Measurements from ENCODE around the gene BEAN1. TPM values are rescaled to one million over a fixed set of nuclear protein-coding genes. Genes with fewer than 3 reads are reported as not detected.
A peak's percentile ranks its signal among the peaks of the same experiment; 100 is the strongest.
"Not testable (repeated sequence)": the region's sequence is repeated elsewhere in the genome, so short reads cannot be mapped to it uniquely, and the experiment has no call there.

Gene BEAN1
- total RNA-seq, 1 donor from 2014 or later: 1.2 TPM

DNA sequence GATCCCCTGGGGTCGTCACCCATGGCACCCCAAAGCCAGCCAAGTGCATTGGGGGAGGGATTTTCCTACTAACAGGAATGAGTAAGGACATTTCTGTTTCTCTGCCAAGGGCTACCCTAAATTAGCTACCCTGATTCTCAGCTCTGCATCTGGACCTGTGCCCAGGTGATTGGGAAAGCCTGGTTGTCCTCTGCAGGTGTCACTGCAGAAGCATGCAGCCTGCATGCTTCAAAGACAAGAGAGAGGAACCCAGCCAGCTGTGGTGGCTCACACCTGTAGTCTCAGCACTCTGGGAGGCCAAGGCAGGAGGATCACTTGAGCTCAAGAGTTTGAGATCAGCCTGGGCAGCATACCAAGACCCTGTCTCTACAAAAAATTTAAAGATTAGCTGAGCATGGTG, 19.6 kb downstream of the BEAN1 start:
- FAIRE-seq: no peak
- no peak overlapping the region for H3K4me3 Mint-ChIP-seq (ENCODE audit: unreplicated experiment)
- no peak for DNase-seq (ENCODE audit: low read depth)

DNA sequence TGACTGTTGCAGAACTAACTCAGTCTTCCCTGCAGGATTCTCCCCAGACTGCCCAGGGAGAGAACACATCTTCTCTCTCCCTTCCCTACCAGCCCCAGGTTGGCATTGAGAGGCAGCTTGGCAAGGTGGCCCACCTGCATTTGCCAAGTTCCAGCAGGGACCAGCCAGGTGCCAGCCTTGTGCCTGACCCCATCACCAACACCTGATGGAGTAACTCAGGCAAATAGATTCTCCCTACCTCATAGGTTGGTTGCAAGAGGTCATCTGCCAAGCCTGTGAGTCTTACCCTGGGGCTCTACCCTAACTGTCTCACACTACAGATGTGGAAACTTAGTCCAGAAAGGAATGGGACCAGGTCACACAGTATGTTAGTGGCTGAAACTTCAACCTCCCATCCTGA, 20.4 kb downstream of the BEAN1 start:
- no peak for FAIRE-seq
- H3K4me1 Mint-ChIP-seq (ENCODE audit: low read depth, unreplicated experiment): no peaks in the 10 kb centered on the region
- DNase-seq (ENCODE audit: low read depth): no peak

More for the DNA sequence above, 19.6 kb downstream of the BEAN1 start:
- no peaks in the 10 kb centered on the region for H3K9me3 ChIP-seq (ENCODE audit: insufficient read depth, low read depth, low read length)
- no peak overlapping the region for H3K9ac ChIP-seq (ENCODE audit: low read length)
- no peaks in the 10 kb centered on the region for H3K4me1 Mint-ChIP-seq (ENCODE audit: low read depth, unreplicated experiment)
- peaks cover 21% of the 10 kb centered on the region for H3K27me3 ChIP-seq (ENCODE audit: insufficient read depth, low read length)
- no peaks in the 10 kb centered on the region for H3K9me3 Mint-ChIP-seq (ENCODE audit: unreplicated experiment)
- peak overlapping the region; percentile 34 for H3K27ac Mint-ChIP-seq (ENCODE audit: unreplicated experiment)
- H3K4me3 ChIP-seq (ENCODE audit: insufficient read depth, low read depth, low read length): no peak overlapping the region
- H3K36me3 ChIP-seq (ENCODE audit: insufficient read depth, low read length): no peaks in the 10 kb centered on the region
- H3K36me3 Mint-ChIP-seq (ENCODE audit: low read depth, unreplicated experiment): no peaks in the 10 kb centered on the region
- no peak overlapping the region for H3K4me2 ChIP-seq (ENCODE audit: low read length)
- no peak overlapping the region for H3K27ac ChIP-seq (ENCODE audit: low read depth, low read length)
- no peak overlapping the region for H2AFZ ChIP-seq (ENCODE audit: low read depth, low read length)
- TF ChIP-seq, protein P1, sequence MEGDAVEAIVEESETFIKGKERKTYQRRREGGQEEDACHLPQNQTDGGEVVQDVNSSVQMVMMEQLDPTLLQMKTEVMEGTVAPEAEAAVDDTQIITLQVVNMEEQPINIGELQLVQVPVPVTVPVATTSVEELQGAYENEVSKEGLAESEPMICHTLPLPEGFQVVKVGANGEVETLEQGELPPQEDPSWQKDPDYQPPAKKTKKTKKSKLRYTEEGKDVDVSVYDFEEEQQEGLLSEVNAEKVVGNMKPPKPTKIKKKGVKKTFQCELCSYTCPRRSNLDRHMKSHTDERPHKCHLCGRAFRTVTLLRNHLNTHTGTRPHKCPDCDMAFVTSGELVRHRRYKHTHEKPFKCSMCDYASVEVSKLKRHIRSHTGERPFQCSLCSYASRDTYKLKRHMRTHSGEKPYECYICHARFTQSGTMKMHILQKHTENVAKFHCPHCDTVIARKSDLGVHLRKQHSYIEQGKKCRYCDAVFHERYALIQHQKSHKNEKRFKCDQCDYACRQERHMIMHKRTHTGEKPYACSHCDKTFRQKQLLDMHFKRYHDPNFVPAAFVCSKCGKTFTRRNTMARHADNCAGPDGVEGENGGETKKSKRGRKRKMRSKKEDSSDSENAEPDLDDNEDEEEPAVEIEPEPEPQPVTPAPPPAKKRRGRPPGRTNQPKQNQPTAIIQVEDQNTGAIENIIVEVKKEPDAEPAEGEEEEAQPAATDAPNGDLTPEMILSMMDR (IDR thresholded peaks at IDR 0.05; ENCODE audit: insufficient read depth, low read depth, low read length): no peak
- TF ChIP-seq EZH2 (IDR thresholded peaks at IDR 0.05; ENCODE audit: insufficient read depth, low read length): no peak
- H3K4me1 ChIP-seq (ENCODE audit: insufficient read depth, low read length): peaks cover 3% of the 10 kb centered on the region
- peaks cover 55% of the 10 kb centered on the region for H3K27me3 Mint-ChIP-seq (ENCODE audit: low read depth, unreplicated experiment)
- no peaks in the 10 kb centered on the region for H4K20me1 ChIP-seq (ENCODE audit: insufficient read depth, low read length)
- no peaks in the 10 kb centered on the region for H3K79me2 ChIP-seq (ENCODE audit: insufficient read depth, low read length)

DNA sequence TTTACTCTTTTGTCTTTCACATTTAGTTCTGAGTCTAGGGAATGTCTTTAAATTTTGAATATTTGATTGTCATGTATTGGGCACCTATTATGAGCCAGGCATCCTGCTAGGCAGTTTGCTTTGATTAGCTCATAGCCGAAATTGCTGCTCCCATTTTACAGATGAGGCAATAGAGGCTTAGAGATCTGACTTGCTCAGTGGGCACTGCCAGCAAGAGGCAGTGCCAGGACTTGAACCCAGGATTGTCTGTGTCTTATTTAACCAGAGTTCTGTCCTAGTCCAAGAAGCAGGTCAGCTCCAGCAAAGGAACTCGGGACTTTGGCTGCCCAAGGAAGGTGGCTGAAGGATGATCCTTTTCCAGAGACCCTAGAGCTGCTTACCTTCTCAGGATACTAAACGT, 24.5 kb downstream of the BEAN1 start:
- Histone ChIP-seq H3K9me3 (ENCODE audit: insufficient read depth, low read depth, low read length) (no peaks in the 10 kb centered on the region), H3K27me3 (ENCODE audit: insufficient read depth, low read length) (peaks cover 11% of the 10 kb centered on the region), H4K20me1 (ENCODE audit: insufficient read depth, low read length) (no peaks in the 10 kb centered on the region), H3K4me3 (ENCODE audit: insufficient read depth, low read depth, low read length) (no peak overlapping the region), H3K27ac (ENCODE audit: low read depth, low read length) (no peak overlapping the region), H2AFZ (ENCODE audit: low read depth, low read length) (no peak overlapping the region), H3K36me3 (ENCODE audit: insufficient read depth, low read length) (no peaks in the 10 kb centered on the region), H3K79me2 (ENCODE audit: insufficient read depth, low read length) (no peaks in the 10 kb centered on the region), H3K4me2 (ENCODE audit: low read length) (no peak overlapping the region), H3K9ac (ENCODE audit: low read length) (no peak overlapping the region), H3K4me1 (ENCODE audit: insufficient read depth, low read length) (no peaks in the 10 kb centered on the region)
- TF ChIP-seq, protein P1 (IDR thresholded peaks at IDR 0.05; ENCODE audit: insufficient read depth, low read depth, low read length): no peak
- no peak for TF ChIP-seq EZH2 (IDR thresholded peaks at IDR 0.05; ENCODE audit: insufficient read depth, low read length)
- Mint-ChIP-seq H3K27ac (ENCODE audit: unreplicated experiment) (no peak overlapping the region), H3K9me3 (ENCODE audit: unreplicated experiment) (no peaks in the 10 kb centered on the region), H3K27me3 (ENCODE audit: low read depth, unreplicated experiment) (peaks cover 25% of the 10 kb centered on the region), H3K4me3 (ENCODE audit: unreplicated experiment) (no peak overlapping the region), H3K4me1 (ENCODE audit: low read depth, unreplicated experiment) (no peaks in the 10 kb centered on the region), H3K36me3 (ENCODE audit: low read depth, unreplicated experiment) (no peaks in the 10 kb centered on the region)
- DNase-seq (ENCODE audit: low read depth) (no peak), FAIRE-seq (no peak)

More for the DNA sequence above, 20.4 kb downstream of the BEAN1 start:
- no peaks in the 10 kb centered on the region for H3K9me3 ChIP-seq (ENCODE audit: insufficient read depth, low read depth, low read length)
- H3K27ac ChIP-seq (ENCODE audit: low read depth, low read length): no peak overlapping the region
- Mint-ChIP-seq H3K27ac (ENCODE audit: unreplicated experiment) (no peak overlapping the region), H3K27me3 (ENCODE audit: low read depth, unreplicated experiment) (peaks cover 50% of the 10 kb centered on the region), H3K36me3 (ENCODE audit: low read depth, unreplicated experiment) (no peaks in the 10 kb centered on the region), H3K4me3 (ENCODE audit: unreplicated experiment) (no peak overlapping the region), H3K9me3 (ENCODE audit: unreplicated experiment) (no peaks in the 10 kb centered on the region)
- H3K79me2 ChIP-seq (ENCODE audit: insufficient read depth, low read length): no peaks in the 10 kb centered on the region
- H4K20me1 ChIP-seq (ENCODE audit: insufficient read depth, low read length): no peaks in the 10 kb centered on the region
- peaks cover 21% of the 10 kb centered on the region for H3K27me3 ChIP-seq (ENCODE audit: insufficient read depth, low read length)
- H3K9ac ChIP-seq (ENCODE audit: low read length): no peak overlapping the region
- no peak overlapping the region for H2AFZ ChIP-seq (ENCODE audit: low read depth, low read length)
- H3K4me1 ChIP-seq (ENCODE audit: insufficient read depth, low read length): no peaks in the 10 kb centered on the region
- TF ChIP-seq, protein P1 (IDR thresholded peaks at IDR 0.05; ENCODE audit: insufficient read depth, low read depth, low read length): no peak
- no peak for TF ChIP-seq EZH2 (IDR thresholded peaks at IDR 0.05; ENCODE audit: insufficient read depth, low read length)
- no peak overlapping the region for H3K4me2 ChIP-seq (ENCODE audit: low read length)
- H3K36me3 ChIP-seq (ENCODE audit: insufficient read depth, low read length): no peaks in the 10 kb centered on the region
- no peak overlapping the region for H3K4me3 ChIP-seq (ENCODE audit: insufficient read depth, low read depth, low read length)

DNA sequence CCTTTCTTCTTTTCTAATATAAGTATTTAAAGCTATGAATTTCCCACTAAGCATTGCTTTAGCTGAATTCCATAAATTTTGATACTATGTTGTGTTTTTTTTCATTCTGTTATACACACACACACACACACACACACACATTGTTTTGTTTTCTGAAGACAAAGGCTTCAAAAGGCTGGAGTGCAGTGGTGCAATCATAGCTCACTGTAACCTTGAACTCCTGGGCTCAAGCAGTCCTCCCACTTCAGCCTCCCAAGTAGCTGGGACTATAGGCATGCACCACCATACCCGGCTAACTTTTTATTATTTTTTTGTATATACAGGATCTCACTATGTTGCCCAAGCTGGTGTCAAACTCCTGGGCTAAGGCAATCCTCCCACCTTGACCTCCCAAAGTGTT, 26.1 kb downstream of the BEAN1 start:
- H3K4me1 Mint-ChIP-seq (ENCODE audit: low read depth, unreplicated experiment); H3K27me3 ChIP-seq (ENCODE audit: insufficient read depth, low read length); H3K36me3 Mint-ChIP-seq (ENCODE audit: low read depth, unreplicated experiment); FAIRE-seq; H3K27ac Mint-ChIP-seq (ENCODE audit: unreplicated experiment); H3K79me2 ChIP-seq (ENCODE audit: insufficient read depth, low read length); H3K27ac ChIP-seq (ENCODE audit: low read depth, low read length); H3K4me2 ChIP-seq (ENCODE audit: low read length); H3K4me3 ChIP-seq (ENCODE audit: insufficient read depth, low read depth, low read length); H3K9me3 Mint-ChIP-seq (ENCODE audit: unreplicated experiment); H3K4me3 Mint-ChIP-seq (ENCODE audit: unreplicated experiment); H3K9ac ChIP-seq (ENCODE audit: low read length); H3K4me1 ChIP-seq (ENCODE audit: insufficient read depth, low read length); H3K36me3 ChIP-seq (ENCODE audit: insufficient read depth, low read length); DNase-seq (ENCODE audit: low read depth); H4K20me1 ChIP-seq (ENCODE audit: insufficient read depth, low read length); H3K9me3 ChIP-seq (ENCODE audit: insufficient read depth, low read depth, low read length); H2AFZ ChIP-seq (ENCODE audit: low read depth, low read length): not testable (repeated sequence)
- peaks cover 20% of the 10 kb centered on the region for H3K27me3 Mint-ChIP-seq (ENCODE audit: low read depth, unreplicated experiment)

Measured in astrocyte (in vitro differentiated cells and primary cell).